AG04450 (cell line): ENCODE data around the gene AKNAD1. TPM values are rescaled to one million over a fixed set of nuclear protein-coding genes. Genes with fewer than 3 reads are reported as not detected.

Experiments
- CTCF ChIA-PET: fragments of 300-600, 350-600 bp; formaldehyde crosslinking; extraction: SDS; loops from one replicate; lab custom pipeline; 2022; ENCODE audit warnings: antibody characterized with exemption, inconsistent platforms; lab: Charles Lee
- POLR2A ChIA-PET: fragments of 350-600 bp; formaldehyde crosslinking; extraction: SDS; loops from one replicate; lab custom pipeline; 2021; ENCODE audit warnings: antibody characterized with exemption, inconsistent platforms; lab: Yijun Ruan, JAX
- DNase-seq: peaks from one replicate; pipeline ENCODE4 v3.0.0-alpha.2; 2011; ENCODE audit warnings: low read depth, low spot score
- H3K27ac ChIP-seq: one replicate; pipeline ENCODE4 v1.5.1; 2012; ENCODE audit warnings: low read depth, low read length, control low read depth
- H3K27me3 ChIP-seq: one replicate; pipeline ENCODE4 v1.6.0; 2012; ENCODE audit warnings: low read length; ENCODE audit not compliant: control insufficient read depth, insufficient read depth
- H3K4me3 ChIP-seq: 2 replicates; pipeline ENCODE4 v1.5.1; 2011; ENCODE audit warnings: mild to moderate bottlenecking, low read depth, low read length, control low read depth
- H3K9me3 ChIP-seq: 2 replicates; pipeline ENCODE4 v1.5.1; 2012; ENCODE audit warnings: low read length; ENCODE audit not compliant: control insufficient read depth, insufficient read depth
- polyA plus RNA-seq: library from polyadenylated mRNA; depleted of rRNA; stranded (reverse); fragments of >200 nt; gene quantifications from 2 replicates; pipeline ENCODE4 v1.2.3, GENCODE V29; 2011
- TF ChIP-seq, protein P1 (sequence below): IDR thresholded peaks from 2 replicates; pipeline ENCODE4 v1.5.1; 2011; ENCODE audit warnings: low read depth, low read length, control low read depth, inconsistent platforms

The AKNAD1 gene
- polyA plus RNA-seq, 1 experiment, result 0.86 TPM

DNA sequence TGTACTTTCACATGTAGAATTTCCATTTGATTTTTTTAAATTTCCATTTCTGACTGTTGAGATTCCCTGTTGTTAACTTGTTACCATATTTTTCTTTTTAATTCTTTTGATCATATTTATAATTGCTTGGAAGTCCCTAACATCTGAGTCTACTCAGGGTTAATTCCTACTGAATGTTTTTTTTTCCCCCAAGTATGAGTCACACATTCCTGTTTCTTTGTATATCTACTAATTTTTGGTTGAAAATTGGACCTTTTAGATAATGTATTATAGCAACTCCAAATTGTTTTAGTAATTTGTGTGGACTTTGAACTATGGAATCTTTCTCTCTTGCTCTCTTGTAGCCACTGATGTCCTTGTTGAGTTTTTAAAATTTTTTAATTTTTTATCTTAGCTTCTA, 55.8 kb downstream of the AKNAD1 start:
- no peaks in the 10 kb centered on the region for H3K27me3 ChIP-seq
- POLR2A ChIA-PET, result interaction anchor here (0.6 kb wide), 1 partner anchor 218 kb away, joined by 3 read pairs; no protein-coding TSS in a partner anchor
- TF ChIP-seq, protein P1, sequence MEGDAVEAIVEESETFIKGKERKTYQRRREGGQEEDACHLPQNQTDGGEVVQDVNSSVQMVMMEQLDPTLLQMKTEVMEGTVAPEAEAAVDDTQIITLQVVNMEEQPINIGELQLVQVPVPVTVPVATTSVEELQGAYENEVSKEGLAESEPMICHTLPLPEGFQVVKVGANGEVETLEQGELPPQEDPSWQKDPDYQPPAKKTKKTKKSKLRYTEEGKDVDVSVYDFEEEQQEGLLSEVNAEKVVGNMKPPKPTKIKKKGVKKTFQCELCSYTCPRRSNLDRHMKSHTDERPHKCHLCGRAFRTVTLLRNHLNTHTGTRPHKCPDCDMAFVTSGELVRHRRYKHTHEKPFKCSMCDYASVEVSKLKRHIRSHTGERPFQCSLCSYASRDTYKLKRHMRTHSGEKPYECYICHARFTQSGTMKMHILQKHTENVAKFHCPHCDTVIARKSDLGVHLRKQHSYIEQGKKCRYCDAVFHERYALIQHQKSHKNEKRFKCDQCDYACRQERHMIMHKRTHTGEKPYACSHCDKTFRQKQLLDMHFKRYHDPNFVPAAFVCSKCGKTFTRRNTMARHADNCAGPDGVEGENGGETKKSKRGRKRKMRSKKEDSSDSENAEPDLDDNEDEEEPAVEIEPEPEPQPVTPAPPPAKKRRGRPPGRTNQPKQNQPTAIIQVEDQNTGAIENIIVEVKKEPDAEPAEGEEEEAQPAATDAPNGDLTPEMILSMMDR, result no peak
- H3K9me3 ChIP-seq, result no peaks in the 10 kb centered on the region
- H3K27ac ChIP-seq, result no peak overlapping the region
- no peak for DNase-seq
- no peak overlapping the region for H3K4me3 ChIP-seq
- CTCF ChIA-PET, result interaction anchor here (0.8 to 1.6 kb wide), 2 partner anchors 19 to 97 kb away, joined by 8 to 9 read pairs; no protein-coding TSS in a partner anchor

- CTCF ChIA-PET, result no interaction called here
- no peaks in the 10 kb centered on the region for H3K27me3 ChIP-seq
- no peak overlapping the region for H3K4me3 ChIP-seq
- DNase-seq, result no peak
- H3K9me3 ChIP-seq, result no peaks in the 10 kb centered on the region
- no peak overlapping the region for H3K27ac ChIP-seq
- TF ChIP-seq, protein P1, result no peak
- POLR2A ChIA-PET, result no interaction called here
Observed at GRCh38 chr1:108799001-108799400, 57.9 kb downstream of the AKNAD1 start.

DNA sequence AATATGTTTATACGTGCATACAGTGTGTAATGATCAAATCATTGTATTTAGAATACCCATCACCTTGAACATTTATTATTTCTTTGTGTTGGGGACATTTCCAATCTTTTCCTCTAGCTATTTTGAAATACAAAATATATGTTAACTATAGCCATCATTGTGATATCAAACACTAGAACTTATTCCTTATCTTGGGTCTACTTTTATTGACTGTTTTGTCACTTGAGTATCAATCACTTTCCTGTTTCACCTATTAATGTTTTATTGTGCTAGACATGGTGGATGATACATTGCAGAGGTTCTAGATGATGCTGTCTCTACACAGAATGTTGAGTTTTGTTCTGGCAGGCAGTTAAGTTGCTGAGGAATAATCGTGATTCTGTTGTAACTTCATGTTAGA, 64.5 kb downstream of the AKNAD1 start:
- Histone ChIP-seq H3K27me3 (no peaks in the 10 kb centered on the region), H3K27ac (no peak overlapping the region), H3K4me3 (no peak overlapping the region), H3K9me3 (no peaks in the 10 kb centered on the region)
- TF ChIP-seq, protein P1, result no peak
- no peak for DNase-seq
- POLR2A ChIA-PET, result no interaction called here
- CTCF ChIA-PET, result interaction anchor here (1.5 kb wide), 1 partner anchor 36 kb away, joined by 8 read pairs; no protein-coding TSS in a partner anchor

- TF ChIP-seq, protein P1, result no peak
- no peak overlapping the region for H3K27ac ChIP-seq
- no peaks in the 10 kb centered on the region for H3K27me3 ChIP-seq
- H3K9me3 ChIP-seq, result no peaks in the 10 kb centered on the region
- H3K4me3 ChIP-seq, result no peak overlapping the region
- POLR2A ChIA-PET, result no interaction called here
- CTCF ChIA-PET, result interaction anchor here (1.2 kb wide), 1 partner anchor 36 kb away, joined by 5 read pairs; no protein-coding TSS in a partner anchor
- no peak for DNase-seq
Observed at GRCh38 chr1:108791790-108792189, 65.1 kb downstream of the AKNAD1 start.

- Histone ChIP-seq H3K27ac (no peak overlapping the region), H3K9me3 (peaks cover 14% of the 10 kb centered on the region), H3K27me3 (no peaks in the 10 kb centered on the region), H3K4me3 (no peak overlapping the region)
- ChIA-PET CTCF (no interaction called here), POLR2A (no interaction called here)
- TF ChIP-seq, protein P1, result no peak
- DNase-seq, result no peak
Observed at GRCh38 chr1:108785880-108786279, 71.0 kb downstream of the AKNAD1 start.
